Ovary (tissue), 9 donors: Measurements from ENCODE around the gene ZNF629. TPM values are rescaled to one million over a fixed set of nuclear protein-coding genes. Genes with fewer than 3 reads are reported as not detected.

ENCODE experiments used
- DNase-seq, 5 donors: peaks; one replicate each; pipeline ENCODE4 v3.0.0-alpha.2; 2019 to 2020
- H3K27ac ChIP-seq, 2 donors: fragments of 200-600 bp; one replicate each; pipeline versions ENCODE4 v1.5.1 to v1.8.0; 2019 to 2022
- H3K27me3 ChIP-seq: fragments of 200-600 bp; one replicate; pipeline ENCODE4 v1.8.0; 2022
- H3K36me3 ChIP-seq: fragments of 200-600 bp; sonication (generic); one replicate; pipeline ENCODE4 v1.5.1; 2019
- H3K4me1 ChIP-seq: one replicate; pipeline ENCODE4 v1.8.1; 2013; ENCODE audit warnings: mild to moderate bottlenecking, moderate library complexity; ENCODE audit not compliant: insufficient read depth
- H3K4me3 ChIP-seq: fragments of 200-600 bp; sonication (generic); one replicate; pipeline ENCODE4 v1.5.1; 2017
- H3K9me3 ChIP-seq, 2 donors: fragments of 200-600 bp in 1 of 2; sonication (generic) in 1 of 2; one replicate each; pipeline versions ENCODE4 v1.5.1 to v1.8.1; 2013 to 2019; ENCODE audit warnings: mild to moderate bottlenecking in 1 of 2, moderate library complexity in 1 of 2
- EP300 ChIP-seq: sonication (generic); formaldehyde crosslinking; IDR thresholded peaks from one replicate; pipeline ENCODE4 v1.6.1; 2017; ENCODE audit warnings: antibody characterized with exemption
- POLR2A ChIP-seq: fragments of 450-650 bp; IDR thresholded peaks from one replicate; pipeline ENCODE4 v1.6.1; 2017; ENCODE audit warnings: antibody characterized with exemption, mild to moderate bottlenecking, moderate library complexity
- WGBS, 3 donors: extraction: QIAGEN DNeasy Blood & Tissue Kit in 1 of 3; methylation state at CpG; one replicate each; pipeline versions ENCODE4 v1.1.5 to v1.1.7; 2013 to 2017; 5-methylcytosine and 5-hydroxymethylcytosine counted together
- intact Hi-C, 4 donors: fragments of 100-400 bp; cut with DNase I; formaldehyde crosslinking; loops; one replicate each; pipeline versions ENCODE4 v1.11.0 to v1.15.1; 2022 to 2023
- polyA plus RNA-seq, 2 donors: library from polyadenylated mRNA; stranded (reverse); fragments of 200-250 nt in 1 of 2; fragments of 350-450 nt in 1 of 2; fragmentation: Illumina TruSeq in 1 of 2; extraction: RNeasy Lipid Tissue Mini Kit (QIAGEN cat#74804) in 1 of 2; gene quantifications; one replicate each; pipeline ENCODE4 v1.2.3, GENCODE V29; 2013 to 2014
- total RNA-seq, 7 donors: library from RNA; depleted of rRNA in 2 of 7; stranded (reverse); fragments of >200 nt in 2 of 7; fragmentation: NEBNext Ultra II Directional in 3 of 7; extraction: Animal tissue kit (Norgen Biotek cat#: 25700) in 3 of 7; gene quantifications; one replicate each; pipeline versions ENCODE4 v1.1.0 to v1.2.4, GENCODE V29; 2016 to 2023
- TF ChIP-seq, protein P1 (sequence below), 3 donors: fragments of 450-650 bp in 2 of 3; fragments of 200-600 bp in 1 of 3; IDR thresholded peaks; one replicate each; pipeline versions ENCODE4 v1.5.1 to v1.8.0; 2016 to 2022; ENCODE audit warnings: antibody characterized with exemption in 3 of 3, mild to moderate bottlenecking in 1 of 3
- donor health status: DM: no; HTN: no; CAD: no; lungs with moderate emphysema.
- donor health status: DM: no; HTN: no; CAD: no.
- donor health status: Bipolar disorder and iron deficiency.
- donor health status: DM: yes; HTN: yes; CAD: no.
- donor health status: DM: no; HTN: no; CAD: no.
- donor health status: DM: yes; HTN: yes; CAD: no.

The ZNF629 gene
- total and polyA plus RNA-seq, 9 donors = 8.2 to 26.3 (median 19.9) TPM

- H3K27me3 ChIP-seq = no peaks in the 10 kb centered on the region
- DNase-seq = no peak
- no peak for TF ChIP-seq POLR2A
- TF ChIP-seq, protein P1, sequence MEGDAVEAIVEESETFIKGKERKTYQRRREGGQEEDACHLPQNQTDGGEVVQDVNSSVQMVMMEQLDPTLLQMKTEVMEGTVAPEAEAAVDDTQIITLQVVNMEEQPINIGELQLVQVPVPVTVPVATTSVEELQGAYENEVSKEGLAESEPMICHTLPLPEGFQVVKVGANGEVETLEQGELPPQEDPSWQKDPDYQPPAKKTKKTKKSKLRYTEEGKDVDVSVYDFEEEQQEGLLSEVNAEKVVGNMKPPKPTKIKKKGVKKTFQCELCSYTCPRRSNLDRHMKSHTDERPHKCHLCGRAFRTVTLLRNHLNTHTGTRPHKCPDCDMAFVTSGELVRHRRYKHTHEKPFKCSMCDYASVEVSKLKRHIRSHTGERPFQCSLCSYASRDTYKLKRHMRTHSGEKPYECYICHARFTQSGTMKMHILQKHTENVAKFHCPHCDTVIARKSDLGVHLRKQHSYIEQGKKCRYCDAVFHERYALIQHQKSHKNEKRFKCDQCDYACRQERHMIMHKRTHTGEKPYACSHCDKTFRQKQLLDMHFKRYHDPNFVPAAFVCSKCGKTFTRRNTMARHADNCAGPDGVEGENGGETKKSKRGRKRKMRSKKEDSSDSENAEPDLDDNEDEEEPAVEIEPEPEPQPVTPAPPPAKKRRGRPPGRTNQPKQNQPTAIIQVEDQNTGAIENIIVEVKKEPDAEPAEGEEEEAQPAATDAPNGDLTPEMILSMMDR (IDR thresholded peaks at IDR 0.05) = no peak
- no peak for TF ChIP-seq EP300
- peaks cover 7% of the 10 kb centered on the region for H3K4me1 ChIP-seq
- intact Hi-C loops = no loop called here
- no peak overlapping the region for H3K27ac ChIP-seq
- no peak overlapping the region for H3K4me3 ChIP-seq
- H3K36me3 ChIP-seq = no peaks in the 10 kb centered on the region
- no peaks in the 10 kb centered on the region for H3K9me3 ChIP-seq
- 67 to 72% (median 68%) methylated on average over 14 of the region's 14 CpGs for WGBS, 3 donors
These were observed 8.3 kb downstream of the ZNF629 start for GRCh38 chr16:30778549-30779244.

- Histone ChIP-seq H3K27ac (peak overlapping the region in 1 of 2 donors; percentile 7), H3K36me3 (no peaks in the 10 kb centered on the region), H3K27me3 (no peaks in the 10 kb centered on the region), H3K4me3 (no peak overlapping the region), H3K9me3 (no peaks in the 10 kb centered on the region), H3K4me1 (peaks cover 7% of the 10 kb centered on the region)
- TF ChIP-seq POLR2A (no peak), EP300 (no peak)
- TF ChIP-seq, protein P1 (IDR thresholded peaks at IDR 0.05) = no peak
- no peak for DNase-seq
- intact Hi-C loops = no loop called here
- WGBS, 3 donors = 85 to 87% (median 87%) methylated on average over 7 of the region's 7 CpGs
These were observed 9.3 kb downstream of the ZNF629 start for GRCh38 chr16:30777591-30778297.

GRCh38 chr16:30775392-30776188, 11.4 kb downstream of the ZNF629 start:
- DNase-seq = peak; percentile 79 to 87 (median 82)
- no peaks in the 10 kb centered on the region for H3K27me3 ChIP-seq
- intact Hi-C loops = no loop called here
- no peaks in the 10 kb centered on the region for H3K9me3 ChIP-seq
- no peaks in the 10 kb centered on the region for H3K36me3 ChIP-seq
- peak overlapping the region; percentile 39 to 73 for H3K27ac ChIP-seq
- H3K4me1 ChIP-seq = peaks cover 7% of the 10 kb centered on the region
- H3K4me3 ChIP-seq = peak overlapping the region; percentile 58
- TF ChIP-seq POLR2A (peak; percentile 8), EP300 (no peak)
- TF ChIP-seq, protein P1 (IDR thresholded peaks at IDR 0.05) = no peak
- WGBS, 3 donors = 0 to 1% (median 0%) methylated on average over 80 to 81 of the region's 81 CpGs

DNA sequence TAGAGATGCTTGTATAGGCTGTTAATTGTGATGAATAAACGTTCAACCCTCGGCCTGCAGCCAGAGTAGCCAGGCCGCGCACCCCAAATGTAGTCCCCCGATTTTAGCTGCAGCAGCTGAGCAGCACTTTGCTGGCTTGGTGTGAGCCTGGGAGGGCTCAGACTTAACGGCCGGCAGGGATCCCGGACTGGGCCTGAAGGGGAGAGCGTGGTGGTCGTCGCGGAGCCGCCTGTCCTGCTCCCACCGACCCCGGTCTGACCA, 11.9 kb downstream of the ZNF629 start:
- no peaks in the 10 kb centered on the region for H3K9me3 ChIP-seq
- H3K36me3 ChIP-seq = no peaks in the 10 kb centered on the region
- H3K4me3 ChIP-seq = peak overlapping the region; percentile 58
- 1 to 8% (median 5%) methylated on average over 15 of the region's 15 CpGs for WGBS, 3 donors
- no peak for DNase-seq
- intact Hi-C loops = no loop called here
- H3K27ac ChIP-seq = peak overlapping the region in 1 of 2 donors; percentile 73
- TF ChIP-seq POLR2A (no peak), EP300 (no peak)
- TF ChIP-seq, protein P1 (IDR thresholded peaks at IDR 0.05) = no peak
- no peaks in the 10 kb centered on the region for H3K27me3 ChIP-seq
- peaks cover 7% of the 10 kb centered on the region for H3K4me1 ChIP-seq
